Stimulated activated CD4-positive, alpha-beta T cell treated with anti-CD3 and anti-CD28 coated beads, TNF-alpha, amount 100 ng/mL, for 48 hours (primary cell): ENCODE measurements around the gene TBC1D20.
"Not testable (repeated sequence)": the region's sequence is repeated elsewhere in the genome, so short reads cannot be mapped to it uniquely, and the experiment has no call there.

Experiments used
- DNase-seq, 3 donors: peaks; one replicate each; pipeline ENCODE4 v3.0.0-alpha.2; 2020; ENCODE audit warnings: low read depth in 3 of 3

TBC1D20 gene

GRCh38 chr20:475463-476357 lies 13.4 kb upstream of the TBC1D20 start:
- DNase-seq: no peak

- no peak for DNase-seq
Measured at GRCh38 chr20:474581-474980, 12.2 kb upstream of the TBC1D20 start.

DNA sequence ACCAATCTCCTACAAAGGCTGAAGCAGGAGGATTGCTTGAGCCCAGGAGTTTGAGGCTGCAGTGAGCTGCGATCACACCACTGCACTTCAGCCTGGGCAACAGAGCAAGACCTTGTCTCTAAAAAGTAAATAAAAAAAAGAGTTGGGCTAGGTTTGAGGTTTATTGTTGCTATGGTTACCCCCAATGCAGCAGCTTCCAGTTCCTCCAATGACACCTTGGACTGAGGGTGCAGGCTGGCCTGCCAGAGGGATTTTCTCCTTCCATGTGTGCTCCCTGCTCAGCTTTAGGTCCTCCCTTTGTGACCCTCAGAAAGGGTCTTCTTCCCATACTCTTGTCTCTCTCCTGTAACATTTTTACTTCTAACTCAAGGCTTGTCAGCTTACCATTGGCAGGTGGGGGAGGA lies 10.6 kb upstream of the TBC1D20 start:
- DNase-seq: no peak

DNA sequence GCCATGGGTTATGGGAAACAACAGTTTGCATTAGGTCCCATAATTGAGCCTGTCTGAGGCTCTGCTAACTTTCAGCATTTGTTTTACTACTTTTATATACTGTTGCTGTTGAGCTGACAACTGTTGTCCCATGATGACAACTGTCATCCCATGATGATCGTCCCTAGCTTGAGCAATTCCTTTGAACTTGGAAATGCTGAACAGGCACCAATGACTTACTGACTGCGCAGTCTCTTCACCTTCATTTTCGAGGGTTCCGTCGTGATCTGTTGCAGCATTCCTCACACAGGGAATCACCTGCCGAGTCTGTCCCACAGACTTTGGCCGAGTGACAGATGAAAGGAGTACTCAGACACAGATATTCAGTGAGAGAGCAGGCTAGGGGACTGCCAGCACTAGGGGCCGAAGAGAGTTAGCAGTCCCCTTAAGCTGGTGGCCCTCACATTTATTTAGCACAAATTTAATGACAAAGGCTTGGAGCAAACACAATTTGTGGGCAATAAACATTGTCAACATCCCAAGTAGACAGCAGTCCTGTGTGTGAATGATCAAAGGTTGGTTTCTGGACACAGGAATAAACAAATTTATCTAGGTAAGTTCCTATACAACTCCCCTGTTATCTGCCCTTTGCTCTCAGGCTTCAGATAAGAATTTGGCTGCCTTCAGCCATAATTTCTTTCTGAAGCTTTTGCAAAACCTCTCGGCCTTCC lies 10.0 kb upstream of the TBC1D20 start:
- no peak for DNase-seq

DNA sequence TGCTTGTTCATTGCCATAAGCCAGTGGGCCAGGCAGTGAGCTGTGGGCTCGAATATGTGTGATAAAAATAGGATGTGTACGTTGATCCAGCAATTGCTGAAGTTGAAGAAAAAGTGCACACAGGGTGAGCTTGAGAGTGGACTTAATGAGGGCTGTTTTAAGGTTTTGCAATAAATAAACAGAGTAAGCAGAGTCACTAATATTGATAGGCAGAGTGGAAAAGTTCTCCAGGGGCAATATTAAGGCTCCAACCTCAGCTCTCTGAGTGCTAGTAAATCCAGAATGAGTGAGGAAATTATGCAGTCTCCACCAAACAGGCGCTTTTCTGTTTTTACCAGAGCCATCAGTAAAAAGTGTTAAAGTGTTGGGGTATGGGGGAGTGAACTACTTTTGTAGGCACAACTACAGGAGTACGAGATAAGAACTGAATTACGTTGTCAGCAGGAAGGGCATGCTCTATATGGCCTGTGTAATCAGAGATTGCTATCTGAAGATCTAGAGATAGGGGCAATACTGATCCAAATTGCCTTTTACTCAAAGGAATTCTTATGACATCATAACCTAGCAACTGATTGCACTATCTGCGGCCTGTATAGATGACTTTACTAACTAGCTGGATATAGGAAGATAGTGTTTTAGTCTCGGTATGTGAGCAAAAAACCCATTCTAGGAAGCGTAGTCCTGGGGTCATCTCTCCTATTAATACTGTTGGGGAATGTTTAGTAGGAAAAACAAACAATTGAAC lies 7.6 kb upstream of the TBC1D20 start:
- DNase-seq: no peak

- DNase-seq: no peak
Measured at GRCh38 chr20:467755-468154, 5.4 kb upstream of the TBC1D20 start.

DNA sequence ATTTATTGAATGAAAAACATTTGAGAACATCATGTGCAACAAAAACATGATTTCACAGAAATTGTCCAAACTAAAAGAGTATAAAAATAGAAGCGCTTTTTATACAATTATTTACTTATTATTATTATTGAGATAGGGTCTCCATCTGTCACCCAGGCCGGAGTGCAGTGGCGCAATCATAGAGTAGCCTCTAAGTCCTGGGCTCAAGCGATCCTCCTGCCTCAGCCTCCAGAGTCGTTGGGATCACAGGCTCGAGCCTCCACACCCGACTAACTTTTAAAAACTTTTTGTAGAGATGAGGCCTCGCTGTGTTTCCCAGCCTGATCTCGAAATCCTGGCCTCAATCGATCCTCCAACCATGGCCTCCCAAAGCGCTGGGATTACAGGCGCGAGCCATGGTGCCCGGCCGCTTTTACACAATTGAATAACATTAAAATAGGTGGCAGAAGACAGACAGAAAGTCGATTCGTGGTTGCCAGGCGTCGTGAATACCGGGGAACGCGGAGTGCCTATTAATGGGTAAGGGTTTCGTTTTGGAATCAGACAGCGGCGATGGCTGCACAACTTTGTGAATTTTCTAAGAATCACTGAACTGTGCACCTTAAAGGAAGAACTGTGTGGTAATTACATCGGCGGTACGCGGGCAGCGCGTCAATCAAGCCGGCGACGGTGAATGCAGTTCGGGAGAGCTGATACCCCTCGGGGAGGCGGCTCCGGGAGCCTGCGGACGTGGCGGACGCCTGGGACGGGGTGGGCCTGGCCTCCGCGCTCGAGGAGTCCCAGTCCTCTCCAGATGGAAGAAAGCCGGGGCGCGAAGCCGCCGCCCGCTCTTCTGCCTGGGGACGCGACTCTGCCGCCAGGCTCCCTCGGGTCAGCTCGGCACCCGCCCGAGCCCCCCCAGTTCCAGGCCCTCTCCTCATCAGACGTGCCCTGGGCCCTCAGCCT lies 807 bp downstream of the TBC1D20 start:
- DNase-seq: peak in 1 of 3 donors; percentile 32

- DNase-seq: no peak
Measured at GRCh38 chr20:460707-461106, 1.6 kb downstream of the TBC1D20 start.

GRCh38 chr20:460180-460579 lies 2.2 kb downstream of the TBC1D20 start:
- no peak for DNase-seq

DNA sequence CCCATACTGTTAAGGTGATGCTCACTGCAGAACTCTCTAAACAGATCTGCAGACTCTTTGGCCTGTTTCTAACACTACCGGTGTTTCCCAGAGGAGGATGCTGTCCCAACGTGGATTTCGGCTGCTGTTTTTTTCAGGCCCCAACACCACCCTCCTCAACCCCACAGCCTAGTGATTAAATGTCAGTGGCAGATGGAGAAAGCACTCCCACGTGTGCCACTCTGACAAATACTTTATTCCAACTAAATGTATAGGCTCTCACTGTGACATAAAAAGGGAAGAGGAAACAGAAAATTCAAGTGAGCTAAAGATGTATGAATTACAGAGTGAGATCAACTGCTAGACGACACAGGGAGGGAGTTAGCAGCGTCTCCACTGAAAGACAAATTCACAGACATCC lies 3.6 kb downstream of the TBC1D20 start:
- DNase-seq: no peak

GRCh38 chr20:454951-455350 lies 7.4 kb downstream of the TBC1D20 start:
- no peak for DNase-seq

GRCh38 chr20:452021-452420 lies 10.3 kb downstream of the TBC1D20 start:
- DNase-seq: not testable (repeated sequence)

DNA sequence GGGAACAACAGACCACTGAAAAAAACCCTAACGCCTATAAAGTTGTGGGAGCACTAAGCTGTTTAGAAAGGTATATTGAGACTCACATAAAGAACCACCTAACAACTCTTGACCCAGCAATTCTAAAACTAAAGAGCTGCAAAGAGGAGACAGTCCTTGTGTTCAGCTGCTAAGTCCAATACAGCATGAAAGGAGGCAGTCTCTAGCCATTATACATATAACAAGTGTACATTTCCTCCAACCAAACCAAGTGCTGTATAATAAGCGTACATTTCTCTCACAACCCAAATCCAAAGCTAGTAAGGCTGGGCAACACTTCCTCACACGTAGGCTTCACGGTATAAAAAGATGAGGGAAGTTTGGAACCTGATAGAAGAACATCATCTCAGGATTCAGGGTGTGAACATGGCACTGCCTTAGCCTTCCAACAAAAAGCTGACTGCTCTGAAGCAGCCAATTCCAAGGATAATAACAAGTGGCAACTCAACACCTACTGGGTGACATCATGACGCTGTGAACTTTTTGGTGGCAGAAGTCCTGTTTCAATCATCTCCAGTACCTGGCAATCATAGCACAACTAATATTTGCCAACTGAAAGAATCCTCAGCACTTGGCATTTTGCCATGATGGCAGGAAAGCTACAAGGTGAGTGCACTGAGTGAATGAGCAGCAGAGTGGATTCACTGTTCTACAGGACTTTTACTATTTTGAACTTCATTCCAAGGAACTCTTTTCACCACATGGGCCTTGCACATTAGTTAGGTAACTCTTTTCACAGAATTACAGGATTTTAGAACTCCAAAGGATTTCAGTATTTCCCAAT lies 16.6 kb downstream of the TBC1D20 start:
- no peak for DNase-seq

- DNase-seq: no peak
Measured at GRCh38 chr20:444862-445426, 17.4 kb downstream of the TBC1D20 start.

- DNase-seq: no peak
Measured at GRCh38 chr20:444117-444516, 18.2 kb downstream of the TBC1D20 start.

- no peak for DNase-seq
Measured at GRCh38 chr20:443223-443775, 19.0 kb downstream of the TBC1D20 start.

DNA sequence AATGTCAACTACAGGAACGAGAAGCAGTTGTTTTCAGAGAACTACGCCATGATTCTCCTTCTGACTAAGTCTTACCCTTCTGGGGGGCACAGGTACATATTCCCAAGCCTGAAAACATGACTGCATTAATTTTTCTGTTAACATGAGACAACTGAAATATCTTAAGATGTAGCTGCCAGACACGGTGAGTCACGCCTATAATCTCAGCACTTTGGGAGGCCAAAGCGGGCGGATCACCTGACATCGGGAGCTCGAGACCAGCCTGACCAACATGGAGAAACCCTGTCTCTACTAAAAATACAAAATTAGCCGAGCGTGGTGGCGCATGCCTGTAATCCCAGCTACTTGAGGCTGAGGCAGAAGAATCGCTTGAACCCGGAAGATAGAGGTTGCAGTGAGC lies 21.7 kb downstream of the TBC1D20 start:
- DNase-seq: no peak

GRCh38 chr20:440148-440547 lies 22.2 kb downstream of the TBC1D20 start:
- DNase-seq: no peak

- peak in 1 of 3 donors; percentile 27 for DNase-seq
Measured at GRCh38 chr20:438571-439469, 23.5 kb downstream of the TBC1D20 start.
